Lower leg skin (tissue), 4 donors: ENCODE measurements around the gene SIK3. TPM values are rescaled to one million over a fixed set of nuclear protein-coding genes. Genes with fewer than 3 reads are reported as not detected.

Source experiments
- DNase-seq, 2 donors: peaks; one replicate each; pipeline ENCODE4 v3.0.0-alpha.2; 2019; ENCODE audit warnings: low spot score in 2 of 2
- H3K4me3 ChIP-seq: fragments of 200-600 bp; sonication (generic); 2 replicates; pipeline ENCODE4 v1.5.1; 2017; ENCODE audit warnings: mild to moderate bottlenecking, low read depth; ENCODE audit not compliant: poor library complexity, severe bottlenecking
- POLR2A ChIP-seq, 2 donors: fragments of 450-650 bp; IDR thresholded peaks; one replicate each; pipeline ENCODE4 v1.6.1; 2016 to 2017; ENCODE audit warnings: antibody characterized with exemption in 2 of 2, mild to moderate bottlenecking in 1 of 2, moderate library complexity in 1 of 2
- WGBS, 2 donors: methylation state at CpG; one replicate each; pipeline ENCODE4 v1.1.5; 2018; 5-methylcytosine and 5-hydroxymethylcytosine counted together
- intact Hi-C: fragments of 100-400 bp; cut with DNase I; formaldehyde crosslinking; loops from one replicate; pipeline ENCODE4 v1.15.0; 2023; ENCODE audit warnings: low total_unique reads
- total RNA-seq, 4 donors: library from RNA; depleted of rRNA; stranded (reverse); fragments of >200 nt; gene quantifications; one replicate each; pipeline ENCODE4 v1.1.0, GENCODE V29; 2016
- TF ChIP-seq, protein P1 (sequence below), 3 donors: fragments of 450-650 bp; IDR thresholded peaks; one replicate each; pipeline ENCODE4 v1.5.1; 2016; ENCODE audit warnings: antibody characterized with exemption in 3 of 3, mild to moderate bottlenecking in 3 of 3, moderate library complexity in 2 of 3

Gene SIK3
- total RNA-seq, 4 donors from 2014 or later, result 26.7 to 37.5 (median 30.1) TPM

- WGBS, 2 donors, result 33 to 43% methylated on average over 2 of the region's 2 CpGs
- no peak for TF ChIP-seq POLR2A (IDR thresholded peaks at IDR 0.05)
- TF ChIP-seq, protein P1, sequence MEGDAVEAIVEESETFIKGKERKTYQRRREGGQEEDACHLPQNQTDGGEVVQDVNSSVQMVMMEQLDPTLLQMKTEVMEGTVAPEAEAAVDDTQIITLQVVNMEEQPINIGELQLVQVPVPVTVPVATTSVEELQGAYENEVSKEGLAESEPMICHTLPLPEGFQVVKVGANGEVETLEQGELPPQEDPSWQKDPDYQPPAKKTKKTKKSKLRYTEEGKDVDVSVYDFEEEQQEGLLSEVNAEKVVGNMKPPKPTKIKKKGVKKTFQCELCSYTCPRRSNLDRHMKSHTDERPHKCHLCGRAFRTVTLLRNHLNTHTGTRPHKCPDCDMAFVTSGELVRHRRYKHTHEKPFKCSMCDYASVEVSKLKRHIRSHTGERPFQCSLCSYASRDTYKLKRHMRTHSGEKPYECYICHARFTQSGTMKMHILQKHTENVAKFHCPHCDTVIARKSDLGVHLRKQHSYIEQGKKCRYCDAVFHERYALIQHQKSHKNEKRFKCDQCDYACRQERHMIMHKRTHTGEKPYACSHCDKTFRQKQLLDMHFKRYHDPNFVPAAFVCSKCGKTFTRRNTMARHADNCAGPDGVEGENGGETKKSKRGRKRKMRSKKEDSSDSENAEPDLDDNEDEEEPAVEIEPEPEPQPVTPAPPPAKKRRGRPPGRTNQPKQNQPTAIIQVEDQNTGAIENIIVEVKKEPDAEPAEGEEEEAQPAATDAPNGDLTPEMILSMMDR (IDR thresholded peaks at IDR 0.05), result no peak
- no peak overlapping the region for H3K4me3 ChIP-seq
- intact Hi-C loops, result no loop called here
- no peak for DNase-seq
Measured at GRCh38 chr11:116986521-116987105, 111.6 kb downstream of the SIK3 start.

- H3K4me3 ChIP-seq, result no peak overlapping the region
- intact Hi-C loops, result no loop called here
- 52 to 53% methylated on average over 6 of the region's 6 CpGs for WGBS, 2 donors
- DNase-seq, result no peak
- TF ChIP-seq, protein P1 (IDR thresholded peaks at IDR 0.05), result no peak
- TF ChIP-seq POLR2A (IDR thresholded peaks at IDR 0.05), result no peak
Measured at GRCh38 chr11:116984589-116984988, 113.6 kb downstream of the SIK3 start.

DNA sequence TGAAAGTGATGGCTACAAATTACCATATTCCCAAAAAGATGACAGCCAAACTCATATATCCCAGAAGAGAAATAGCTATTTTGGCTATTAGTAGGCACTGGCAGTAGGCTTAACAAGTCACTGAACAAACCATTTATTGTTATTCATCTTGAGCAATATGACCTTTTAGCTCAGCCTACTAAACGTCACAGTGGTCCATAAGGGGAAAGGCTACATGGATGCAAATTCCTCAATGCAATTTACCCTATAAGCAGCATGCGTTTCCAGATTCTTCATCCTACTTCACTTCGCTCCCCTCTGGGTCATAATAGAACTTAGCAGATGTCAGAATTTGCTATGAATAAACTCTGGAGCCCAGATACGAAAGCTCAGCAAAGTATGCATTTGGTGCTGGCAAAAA, 114.0 kb downstream of the SIK3 start:
- WGBS, 2 donors, result 55 to 58% methylated on average over 4 of the region's 4 CpGs
- H3K4me3 ChIP-seq, result no peak overlapping the region
- TF ChIP-seq, protein P1 (IDR thresholded peaks at IDR 0.05), result no peak
- no peak for TF ChIP-seq POLR2A (IDR thresholded peaks at IDR 0.05)
- DNase-seq, result no peak
- intact Hi-C loops, result no loop called here

DNA sequence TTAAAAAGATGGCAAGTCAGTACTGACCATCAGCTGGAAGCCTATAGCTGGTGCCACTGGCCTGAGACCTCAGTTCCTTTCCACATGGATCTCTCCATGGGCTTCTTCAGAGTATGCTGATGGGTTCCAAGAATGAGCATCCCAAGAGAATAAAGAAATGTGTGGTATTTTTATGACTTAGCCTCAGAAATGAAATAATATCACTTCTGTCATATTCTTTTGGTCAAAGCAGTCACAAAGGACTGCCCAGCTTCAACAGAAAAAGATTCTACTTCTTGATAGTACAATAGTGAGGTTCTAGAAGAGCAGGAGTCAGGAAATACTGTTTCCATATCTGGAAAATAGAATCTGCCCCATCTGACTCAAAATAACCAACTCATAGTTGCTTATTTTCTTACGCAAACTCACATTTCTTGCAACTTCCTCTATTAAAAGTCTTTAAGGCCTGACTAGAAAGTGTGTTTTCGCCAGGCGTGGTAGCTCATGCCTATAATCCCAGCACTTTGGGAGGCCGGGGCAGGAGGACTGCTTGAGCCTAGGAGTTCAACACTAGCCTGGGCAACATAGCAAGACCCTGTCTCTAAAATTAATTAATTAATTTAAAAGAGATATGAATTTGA, 116.9 kb downstream of the SIK3 start:
- TF ChIP-seq POLR2A (IDR thresholded peaks at IDR 0.05), result no peak
- TF ChIP-seq, protein P1 (IDR thresholded peaks at IDR 0.05), result no peak
- 88 to 92% methylated on average over 4 of the region's 4 CpGs for WGBS, 2 donors
- H3K4me3 ChIP-seq, result no peak overlapping the region
- DNase-seq, result no peak
- intact Hi-C loops, result no loop called here

- H3K4me3 ChIP-seq, result no peak overlapping the region
- DNase-seq, result no peak
- WGBS, 2 donors, result 86 to 88% methylated on average over 7 of the region's 7 CpGs
- intact Hi-C loops, result no loop called here
- TF ChIP-seq, protein P1 (IDR thresholded peaks at IDR 0.05), result no peak
- no peak for TF ChIP-seq POLR2A (IDR thresholded peaks at IDR 0.05)
Measured at GRCh38 chr11:116980136-116980793, 118.0 kb downstream of the SIK3 start.
